HL-60/S4 (cell line): Measurements from ENCODE around the gene JAK3.
"Not testable (repeated sequence)": the region's sequence is repeated elsewhere in the genome, so short reads cannot be mapped to it uniquely, and the experiment has no call there.

Experiments
- in situ Hi-C: fragments of 300-500 bp; cut with MboI; formaldehyde crosslinking; loops from 2 replicates; pipeline ENCODE4 v1.14.3; 2022; ENCODE audit warnings: low sequenced_read_pairs

Gene JAK3

GRCh38 chr19:17778968-17779929, 68.5 kb downstream of the JAK3 start:
- in situ Hi-C loops, result no loop called here

GRCh38 chr19:17778251-17778967, 69.4 kb downstream of the JAK3 start:
- in situ Hi-C loops, result no loop called here

GRCh38 chr19:17777840-17778239, 69.9 kb downstream of the JAK3 start:
- in situ Hi-C loops, result not testable (repeated sequence)

- in situ Hi-C loops, result no loop called here
Measured at GRCh38 chr19:17775991-17776803, 71.6 kb downstream of the JAK3 start.

- in situ Hi-C loops, result no loop called here
Measured at GRCh38 chr19:17775245-17775927, 72.4 kb downstream of the JAK3 start.
